OCI-LY1 (cell line): ENCODE measurements around the gene TEC.

Experiments used
- H2AFZ ChIP-seq: fragments of 200-600 bp; sonication (generic), shearing (Covaris generic); 2 replicates; pipeline ENCODE4 v1.6.0; 2014; ENCODE audit warnings: antibody characterized with exemption, mild to moderate bottlenecking, low read length
- H3F3A ChIP-seq: fragments of 200-600 bp; sonication (generic), shearing (Covaris generic); 2 replicates; pipeline ENCODE4 v1.6.0; 2014; ENCODE audit warnings: mild to moderate bottlenecking, antibody characterized with exemption, low read length, moderate library complexity; ENCODE audit not compliant: insufficient read depth
- H3K27ac ChIP-seq: fragments of 200-600 bp; sonication (generic); 2 replicates; pipeline ENCODE4 v1.5.1; 2014; ENCODE audit warnings: low read length, mixed run types, mild to moderate bottlenecking, low read depth; ENCODE audit not compliant: poor library complexity, severe bottlenecking
- H3K27me3 ChIP-seq: fragments of 200-600 bp; sonication (generic); 2 replicates; pipeline ENCODE4 v1.6.0; 2014; ENCODE audit warnings: antibody characterized with exemption, mild to moderate bottlenecking, low read length, moderate library complexity; ENCODE audit not compliant: insufficient read depth
- H3K36me3 ChIP-seq: fragments of 200-600 bp; sonication (generic); 2 replicates; pipeline ENCODE4 v1.6.1; 2014; ENCODE audit warnings: mild to moderate bottlenecking, antibody characterized with exemption, low read length, moderate library complexity, mixed read lengths; ENCODE audit not compliant: insufficient read depth
- H3K4me1 ChIP-seq: fragments of 200-600 bp; sonication (generic); 2 replicates; pipeline ENCODE4 v1.5.1; 2014; ENCODE audit warnings: mild to moderate bottlenecking, low read length, moderate library complexity; ENCODE audit not compliant: insufficient read depth, severe bottlenecking
- H3K4me2 ChIP-seq: fragments of 200-600 bp; sonication (generic), shearing (Covaris generic); 2 replicates; pipeline ENCODE4 v1.6.1; 2014; ENCODE audit warnings: low read length
- H3K4me3 ChIP-seq: fragments of 200-600 bp; sonication (generic); 2 replicates; pipeline ENCODE4 v1.5.1; 2014; ENCODE audit warnings: low read length, low read depth, mild to moderate bottlenecking, mixed read lengths; ENCODE audit not compliant: poor library complexity, severe bottlenecking
- H3K79me2 ChIP-seq: fragments of 200-600 bp; shearing (Covaris generic); 2 replicates; pipeline ENCODE4 v1.6.1; 2016; ENCODE audit warnings: mixed run types, low read length, mixed read lengths; ENCODE audit not compliant: insufficient read depth
- H3K9ac ChIP-seq: fragments of 200-600 bp; sonication (generic), shearing (Covaris generic); 2 replicates; pipeline ENCODE4 v1.6.1; 2014; ENCODE audit warnings: mild to moderate bottlenecking, low read length, mixed read lengths
- H3K9me2 ChIP-seq: fragments of 200-600 bp; sonication (generic), shearing (Covaris generic); 2 replicates; pipeline ENCODE4 v1.6.1; 2014; ENCODE audit warnings: low read depth, mild to moderate bottlenecking, low read length, mixed read lengths
- H3K9me3 ChIP-seq: fragments of 200-600 bp; shearing (Covaris generic); 2 replicates; pipeline ENCODE4 v1.6.1; 2014; ENCODE audit warnings: low read length, mixed read lengths
- H4K20me1 ChIP-seq: fragments of 200-600 bp; sonication (generic), shearing (Covaris generic); 2 replicates; pipeline ENCODE4 v1.6.0; 2016; ENCODE audit warnings: mild to moderate bottlenecking, low read length; ENCODE audit not compliant: insufficient read depth
- EZH2 ChIP-seq: fragments of 200-600 bp; sonication (generic), shearing (Covaris generic); IDR thresholded peaks from 2 replicates; pipeline ENCODE4 v1.8.0; 2017; ENCODE audit warnings: borderline replicate concordance, mixed run types, mild to moderate bottlenecking, antibody characterized with exemption, low read length, moderate library complexity, mixed read lengths
- TF ChIP-seq, protein P1 (sequence below): fragments of 200-600 bp; sonication (generic), shearing (Covaris generic); IDR thresholded peaks from 2 replicates; pipeline ENCODE4 v1.5.1; 2017; ENCODE audit warnings: mild to moderate bottlenecking, antibody characterized with exemption, low read length, moderate library complexity, mixed read lengths

Gene TEC

DNA sequence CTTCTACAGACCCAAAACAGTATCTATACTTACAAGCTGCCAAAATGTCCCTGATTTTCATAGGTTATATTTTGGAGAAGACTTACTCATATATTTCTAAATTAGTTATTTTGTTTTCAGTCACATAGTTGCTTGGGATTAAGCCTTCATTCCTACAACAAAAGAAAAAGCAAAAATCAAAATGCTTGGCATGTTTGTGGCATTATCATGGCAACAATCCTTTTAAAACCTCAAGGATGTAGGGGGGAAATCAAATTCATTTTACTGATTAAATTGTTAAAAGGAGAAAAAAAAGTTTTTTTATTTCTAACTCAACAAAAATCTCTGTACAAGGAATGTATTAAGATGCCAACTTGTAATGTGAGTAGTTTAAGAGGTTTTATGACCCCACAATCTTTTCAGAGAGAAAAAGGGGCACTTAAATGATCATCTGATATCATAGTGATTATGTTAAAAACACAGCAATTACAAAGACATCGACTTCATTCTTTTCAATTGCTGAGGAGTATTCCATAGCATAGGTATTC, 159.1 kb downstream of the TEC start:
- Histone ChIP-seq H3K27ac (no peak overlapping the region), H3K79me2 (no peaks in the 10 kb centered on the region), H3K9ac (no peak overlapping the region), H3F3A (no peaks in the 10 kb centered on the region), H3K4me1 (no peaks in the 10 kb centered on the region), H3K36me3 (no peaks in the 10 kb centered on the region), H3K4me3 (no peak overlapping the region), H3K27me3 (no peaks in the 10 kb centered on the region), H3K4me2 (no peak overlapping the region), H2AFZ (no peak overlapping the region), H3K9me2 (no peaks in the 10 kb centered on the region), H3K9me3 (no peaks in the 10 kb centered on the region), H4K20me1 (no peaks in the 10 kb centered on the region)
- TF ChIP-seq, protein P1, sequence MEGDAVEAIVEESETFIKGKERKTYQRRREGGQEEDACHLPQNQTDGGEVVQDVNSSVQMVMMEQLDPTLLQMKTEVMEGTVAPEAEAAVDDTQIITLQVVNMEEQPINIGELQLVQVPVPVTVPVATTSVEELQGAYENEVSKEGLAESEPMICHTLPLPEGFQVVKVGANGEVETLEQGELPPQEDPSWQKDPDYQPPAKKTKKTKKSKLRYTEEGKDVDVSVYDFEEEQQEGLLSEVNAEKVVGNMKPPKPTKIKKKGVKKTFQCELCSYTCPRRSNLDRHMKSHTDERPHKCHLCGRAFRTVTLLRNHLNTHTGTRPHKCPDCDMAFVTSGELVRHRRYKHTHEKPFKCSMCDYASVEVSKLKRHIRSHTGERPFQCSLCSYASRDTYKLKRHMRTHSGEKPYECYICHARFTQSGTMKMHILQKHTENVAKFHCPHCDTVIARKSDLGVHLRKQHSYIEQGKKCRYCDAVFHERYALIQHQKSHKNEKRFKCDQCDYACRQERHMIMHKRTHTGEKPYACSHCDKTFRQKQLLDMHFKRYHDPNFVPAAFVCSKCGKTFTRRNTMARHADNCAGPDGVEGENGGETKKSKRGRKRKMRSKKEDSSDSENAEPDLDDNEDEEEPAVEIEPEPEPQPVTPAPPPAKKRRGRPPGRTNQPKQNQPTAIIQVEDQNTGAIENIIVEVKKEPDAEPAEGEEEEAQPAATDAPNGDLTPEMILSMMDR = no peak
- no peak for TF ChIP-seq EZH2

DNA sequence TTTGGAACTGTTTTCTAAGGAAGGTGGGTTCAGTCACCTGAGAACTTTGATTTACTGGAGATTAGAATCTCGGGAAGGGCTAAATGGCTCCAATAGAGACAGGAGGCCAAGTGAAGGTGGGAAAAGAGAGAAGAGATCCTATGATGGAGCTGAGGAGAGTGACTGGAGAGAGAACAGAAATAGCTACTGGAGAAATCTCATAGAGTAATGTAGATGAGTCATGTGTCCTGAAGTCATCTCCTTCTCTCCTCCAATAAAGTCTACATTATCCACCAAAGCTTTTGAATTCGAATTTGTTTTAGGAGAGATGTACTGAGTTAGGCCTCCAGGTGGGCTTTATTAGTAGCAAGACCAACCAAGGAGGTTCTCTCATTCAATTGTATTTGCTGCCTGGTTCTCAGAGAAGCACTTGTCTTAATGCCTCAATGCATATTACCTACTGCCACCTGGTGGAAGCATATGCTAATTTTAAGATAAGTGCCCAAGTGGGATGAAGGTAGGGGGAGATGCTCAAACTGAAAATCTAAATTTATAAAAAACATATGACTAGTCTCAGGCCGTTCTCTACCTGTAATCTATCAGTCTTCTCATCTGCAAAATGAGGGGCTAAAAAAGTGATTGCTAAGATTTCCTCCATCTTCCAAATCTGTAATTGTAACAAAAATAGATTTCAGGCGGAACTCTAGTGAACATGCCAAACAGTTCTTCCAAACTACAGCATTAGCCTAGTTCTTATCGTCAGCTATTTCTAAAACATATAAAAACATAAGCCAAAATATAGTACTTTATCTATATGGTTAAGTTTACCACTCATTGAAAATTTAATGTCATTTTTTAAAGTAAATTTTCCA, 160.0 kb downstream of the TEC start:
- no peak overlapping the region for H2AFZ ChIP-seq
- no peak overlapping the region for H3K4me3 ChIP-seq
- H3K9me3 ChIP-seq = no peaks in the 10 kb centered on the region
- no peaks in the 10 kb centered on the region for H3K79me2 ChIP-seq
- H3K36me3 ChIP-seq = no peaks in the 10 kb centered on the region
- no peak overlapping the region for H3K9ac ChIP-seq
- H3K27me3 ChIP-seq = no peaks in the 10 kb centered on the region
- no peak overlapping the region for H3K27ac ChIP-seq
- H3F3A ChIP-seq = no peaks in the 10 kb centered on the region
- no peaks in the 10 kb centered on the region for H3K9me2 ChIP-seq
- TF ChIP-seq, protein P1 = peak; percentile 76
- TF ChIP-seq EZH2 = no peak
- no peaks in the 10 kb centered on the region for H4K20me1 ChIP-seq
- no peaks in the 10 kb centered on the region for H3K4me1 ChIP-seq
- H3K4me2 ChIP-seq = no peak overlapping the region

DNA sequence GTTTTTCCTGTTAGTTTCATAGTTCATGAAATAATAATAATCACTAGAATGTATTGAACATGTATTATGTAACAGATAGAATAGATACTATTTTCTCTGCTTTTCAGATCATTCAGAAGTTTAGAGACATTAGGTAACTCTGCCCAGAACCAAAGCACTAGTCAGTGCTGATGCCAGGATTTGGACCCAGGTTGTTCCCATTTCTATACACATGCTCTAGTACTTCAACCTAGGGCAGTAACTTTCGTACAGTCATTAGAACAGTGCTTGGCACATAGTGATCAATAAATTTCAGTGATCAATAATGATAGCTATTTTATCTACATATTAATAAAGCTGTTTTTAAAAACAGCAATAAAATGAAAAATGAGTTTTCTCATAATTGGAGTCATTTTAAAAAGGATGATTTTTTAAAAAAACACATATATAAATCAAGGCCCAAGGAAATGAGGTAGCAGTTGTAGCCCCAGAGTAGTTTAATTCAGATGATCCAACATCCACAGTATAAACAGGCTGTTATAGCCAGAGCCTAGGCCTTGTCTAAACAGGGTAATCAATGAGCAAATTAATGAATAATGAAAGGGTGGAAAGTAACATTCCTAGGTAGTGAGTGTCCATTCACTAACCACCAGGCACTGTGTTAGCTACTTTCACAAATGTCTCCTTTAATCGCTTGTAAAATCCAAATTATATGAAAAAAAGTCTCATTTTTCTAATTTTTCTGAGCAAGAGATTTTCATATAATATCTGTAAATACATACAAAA, 161.1 kb downstream of the TEC start:
- H3K27ac ChIP-seq = no peak overlapping the region
- H3F3A ChIP-seq = no peaks in the 10 kb centered on the region
- H3K4me2 ChIP-seq = no peak overlapping the region
- no peaks in the 10 kb centered on the region for H3K36me3 ChIP-seq
- no peaks in the 10 kb centered on the region for H3K79me2 ChIP-seq
- H4K20me1 ChIP-seq = no peaks in the 10 kb centered on the region
- no peak overlapping the region for H2AFZ ChIP-seq
- TF ChIP-seq EZH2 = no peak
- TF ChIP-seq, protein P1 = no peak
- H3K27me3 ChIP-seq = no peaks in the 10 kb centered on the region
- no peaks in the 10 kb centered on the region for H3K9me3 ChIP-seq
- no peak overlapping the region for H3K9ac ChIP-seq
- H3K9me2 ChIP-seq = no peaks in the 10 kb centered on the region
- H3K4me1 ChIP-seq = no peaks in the 10 kb centered on the region
- no peak overlapping the region for H3K4me3 ChIP-seq
